RKO (cell line): ENCODE data around the gene PITX3.
A peak's percentile ranks its signal among the peaks of the same experiment; 100 is the strongest.
"Not testable (repeated sequence)": the region's sequence is repeated elsewhere in the genome, so short reads cannot be mapped to it uniquely, and the experiment has no call there.

Experiments
- DNase-seq: peaks from one replicate; pipeline ENCODE4 v3.0.0-alpha.2; 2016; ENCODE audit warnings: low spot score

Gene PITX3

GRCh38 chr10:102226542-102226870 is 14.8 kb downstream of the PITX3 start:
- DNase-seq = no peak

GRCh38 chr10:102225646-102226541 is 15.4 kb downstream of the PITX3 start, which contains the start of gene ELOVL3:
Gene ELOVL3, plus strand, starts transcription at chr10:102226299. Its CDS starts 250 bp downstream, at chr10:102226549.
- DNase-seq = no peak

GRCh38 chr10:102222797-102223196 is 18.5 kb downstream of the PITX3 start:
- no peak for DNase-seq

- no peak for DNase-seq
Observed at GRCh38 chr10:102220612-102221011, 20.7 kb downstream of the PITX3 start.

GRCh38 chr10:102219370-102219769 is 21.9 kb downstream of the PITX3 start:
- no peak for DNase-seq

- not testable (repeated sequence) for DNase-seq
Observed at GRCh38 chr10:102213599-102213998, 27.7 kb downstream of the PITX3 start.

GRCh38 chr10:102211615-102212299 is 29.6 kb downstream of the PITX3 start:
- no peak for DNase-seq

GRCh38 chr10:102208311-102209035 is 32.8 kb downstream of the PITX3 start:
- no peak for DNase-seq

- DNase-seq = no peak
Observed at GRCh38 chr10:102202386-102202785, 38.9 kb downstream of the PITX3 start.

GRCh38 chr10:102200751-102201640 is 40.3 kb downstream of the PITX3 start:
- DNase-seq = no peak

- DNase-seq = no peak
Observed at GRCh38 chr10:102198027-102198426, 43.3 kb downstream of the PITX3 start.

GRCh38 chr10:102196893-102197292 is 44.4 kb downstream of the PITX3 start:
- no peak for DNase-seq

- DNase-seq = peak; percentile 23
Observed at GRCh38 chr10:102195296-102195870, 45.9 kb downstream of the PITX3 start.

GRCh38 chr10:102191956-102192355 is 49.4 kb downstream of the PITX3 start:
- DNase-seq = no peak

- DNase-seq = not testable (repeated sequence)
Observed at GRCh38 chr10:102188941-102189898, 52.1 kb downstream of the PITX3 start.

GRCh38 chr10:102188298-102188940 is 52.9 kb downstream of the PITX3 start:
- no peak for DNase-seq

GRCh38 chr10:102185811-102186527 is 55.3 kb downstream of the PITX3 start:
- DNase-seq = no peak

- no peak for DNase-seq
Observed at GRCh38 chr10:102185272-102185671, 56.0 kb downstream of the PITX3 start.

- no peak for DNase-seq
Observed at GRCh38 chr10:102184606-102185005, 56.7 kb downstream of the PITX3 start.
